H1 (cell line): Measurements from ENCODE around the gene DACT3. TPM values are rescaled to one million over a fixed set of nuclear protein-coding genes. Genes with fewer than 3 reads are reported as not detected.

Experiments used
- CTCF ChIA-PET: fragments of 300-600 bp; sonication (Branson Sonifier 250); formaldehyde crosslinking; loops from one replicate; lab custom pipeline; 2021; ENCODE audit not compliant: partially characterized antibody; lab: Charles Lee
- POLR2A ChIA-PET: fragments of 300-600 bp; sonication (Branson Sonifier 250); formaldehyde crosslinking; loops from one replicate; lab custom pipeline; 2021; ENCODE audit warnings: inconsistent platforms; ENCODE audit not compliant: partially characterized antibody; lab: Charles Lee
- DNase-seq, 2 experiments: peaks; one replicate each; pipeline versions ENCODE4 v3.0.0 to v3.0.0-alpha.2; 2010 to 2022; ENCODE audit warnings: low spot score in 2 of 2, low read depth in 1 of 2, mixed read lengths in 1 of 2
- FAIRE-seq: peaks from 2 replicates; lab custom pipeline; 2011; peaks lifted over from hg19 to GRCh38; lab: Jason Lieb, UNC
- H2AFZ ChIP-seq: 2 replicates; pipeline ENCODE4 v1.8.1; 2012; ENCODE audit warnings: low read length, inconsistent platforms
- H2AK5ac ChIP-seq: 2 replicates; pipeline ENCODE4 v1.6.1; 2013; ENCODE audit warnings: low read depth, low read length
- H2BK120ac ChIP-seq: replicated peaks from 2 replicates; pipeline ENCODE3; 2013; ENCODE audit warnings: low read depth, low read length, inconsistent platforms
- H2BK12ac ChIP-seq: 2 replicates; pipeline ENCODE4 v1.6.1; 2013; ENCODE audit warnings: low read depth, low read length
- H2BK15ac ChIP-seq: 2 replicates; pipeline ENCODE4 v1.6.1; 2013; ENCODE audit warnings: low read length
- H2BK20ac ChIP-seq: 2 replicates; pipeline ENCODE4 v1.6.1; 2013; ENCODE audit warnings: low read length
- H2BK5ac ChIP-seq: 2 replicates; pipeline ENCODE4 v1.6.1; 2013; ENCODE audit warnings: low read depth, low read length
- H3K14ac ChIP-seq: 2 replicates; pipeline ENCODE4 v1.6.1; 2013; ENCODE audit warnings: inconsistent platforms; ENCODE audit not compliant: insufficient read length
- H3K18ac ChIP-seq: 2 replicates; pipeline ENCODE4 v1.6.1; 2013; ENCODE audit warnings: low read length; ENCODE audit errors: extremely low read depth
- H3K23ac ChIP-seq: 2 replicates; pipeline ENCODE4 v1.6.1; 2013; ENCODE audit warnings: inconsistent platforms; ENCODE audit not compliant: insufficient read length
- H3K23me2 ChIP-seq: 2 replicates; pipeline ENCODE4 v1.6.1; 2013; ENCODE audit warnings: low read depth, low read length
- H3K27ac ChIP-seq: 2 replicates; pipeline ENCODE4 v1.6.1; 2011; ENCODE audit warnings: low read depth, low read length, inconsistent platforms
- H3K27me3 ChIP-seq, 4 experiments: replicated peaks in 1 of 4; 1 replicate in 1 of 4; 2 replicates in 3 of 4; pipeline versions ENCODE4 v1.6.1 to v1.8.1; 2011 to 2013; ENCODE audit warnings: low read length in 3 of 4, mild to moderate bottlenecking in 3 of 4, inconsistent platforms in 2 of 4, mixed read lengths in 2 of 4, moderate library complexity in 1 of 4; ENCODE audit not compliant: control insufficient read depth in 3 of 4, insufficient read depth in 3 of 4; ENCODE audit errors: extremely low read depth in 1 of 4
- H3K36me3 ChIP-seq, 4 experiments: 2 replicates each; pipeline versions ENCODE4 v1.6.1 to v1.8.1; 2011 to 2013; ENCODE audit warnings: mild to moderate bottlenecking in 4 of 4, low read length in 3 of 4, moderate library complexity in 2 of 4, control low read depth in 1 of 4, inconsistent platforms in 1 of 4; ENCODE audit not compliant: insufficient read depth in 4 of 4, control insufficient read depth in 2 of 4
- H3K4ac ChIP-seq: replicated peaks from 2 replicates; pipeline ENCODE3; 2013; ENCODE audit warnings: low read length, low read depth, mixed read lengths, inconsistent platforms; ENCODE audit not compliant: insufficient read length
- H3K4me1 ChIP-seq, 4 experiments: replicated peaks in 1 of 4; 1 replicate in 1 of 4; 2 replicates in 3 of 4; pipeline versions ENCODE4 v1.6.1 to v1.8.1; 2011 to 2013; ENCODE audit warnings: low read length in 3 of 4, inconsistent platforms in 2 of 4, mixed read lengths in 1 of 4; ENCODE audit not compliant: insufficient read depth in 4 of 4, control insufficient read depth in 3 of 4
- H3K4me2 ChIP-seq, 2 experiments: 2 replicates each; pipeline versions ENCODE4 v1.6.1 to v1.8.1; 2011 to 2013; ENCODE audit warnings: low read depth in 2 of 2, low read length in 2 of 2, control low read depth in 1 of 2, inconsistent platforms in 1 of 2, mild to moderate bottlenecking in 1 of 2; ENCODE audit not compliant: insufficient read depth in 1 of 2
- H3K4me3 ChIP-seq, 4 experiments: fragments of 200-600, 300-600 bp in 1 of 4; sonication (generic), shearing (Covaris generic), sonication (Bioruptor Twin) in 1 of 4; 2 replicates each; pipeline versions ENCODE4 v1.5.1 to v1.8.1; 2011 to 2016; ENCODE audit warnings: low read length in 4 of 4, low read depth in 3 of 4, control low read depth in 2 of 4, inconsistent platforms in 2 of 4, mild to moderate bottlenecking in 2 of 4, mixed read lengths in 1 of 4, moderate library complexity in 1 of 4; ENCODE audit not compliant: insufficient read depth in 2 of 4; ENCODE audit errors: extremely low read depth in 1 of 4
- H3K56ac ChIP-seq: replicated peaks from 2 replicates; pipeline ENCODE3; 2013; ENCODE audit warnings: low read depth, mild to moderate bottlenecking, mixed read lengths, low read length, inconsistent platforms; ENCODE audit not compliant: insufficient read length
- H3K79me1 ChIP-seq: 2 replicates; pipeline ENCODE4 v1.6.1; 2013; ENCODE audit warnings: low read depth, low read length, control low read depth
- H3K79me2 ChIP-seq, 2 experiments: 2 replicates each; pipeline versions ENCODE4 v1.6.1 to v1.8.1; 2012 to 2013; ENCODE audit warnings: low read length in 2 of 2, mild to moderate bottlenecking in 2 of 2, inconsistent platforms in 1 of 2; ENCODE audit not compliant: insufficient read depth in 2 of 2, control insufficient read depth in 1 of 2
- H3K9ac ChIP-seq, 4 experiments: replicated peaks in 1 of 4; 1 replicate in 1 of 4; 2 replicates in 3 of 4; pipeline versions ENCODE4 v1.6.1 to v1.8.1; 2011 to 2013; ENCODE audit warnings: low read depth in 3 of 4, low read length in 3 of 4, control low read depth in 2 of 4, mild to moderate bottlenecking in 2 of 4, moderate library complexity in 2 of 4, inconsistent platforms in 1 of 4; ENCODE audit errors: extremely low read depth in 1 of 4
- H3K9me3 ChIP-seq, 2 experiments: 2 replicates each; pipeline versions ENCODE4 v1.6.1 to v1.8.1; 2012 to 2013; ENCODE audit warnings: mild to moderate bottlenecking in 2 of 2, moderate library complexity in 2 of 2, control low read depth in 1 of 2, inconsistent platforms in 1 of 2, low read depth in 1 of 2, low read length in 1 of 2, mixed read lengths in 1 of 2; ENCODE audit not compliant: insufficient read depth in 2 of 2
- H4K20me1 ChIP-seq, 2 experiments: replicated peaks in 1 of 2; 2 replicates each; pipeline versions ENCODE3 to v1.8.1; 2011 to 2013; ENCODE audit warnings: inconsistent platforms in 2 of 2, low read length in 2 of 2, mild to moderate bottlenecking in 1 of 2; ENCODE audit not compliant: insufficient read depth in 2 of 2, control insufficient read depth in 1 of 2
- H4K5ac ChIP-seq: 2 replicates; pipeline ENCODE4 v1.6.1; 2013; ENCODE audit warnings: low read length, low read depth, mixed read lengths, inconsistent platforms; ENCODE audit not compliant: insufficient read length
- H4K8ac ChIP-seq: 2 replicates; pipeline ENCODE4 v1.8.0; 2013; ENCODE audit warnings: mild to moderate bottlenecking, moderate library complexity, low read length, inconsistent platforms; ENCODE audit not compliant: insufficient read depth; ENCODE audit errors: extremely low read depth
- H4K91ac ChIP-seq: replicated peaks from 2 replicates; pipeline ENCODE3; 2013; ENCODE audit warnings: low read length, mixed read lengths, inconsistent platforms; ENCODE audit not compliant: insufficient read length
- ASH2L ChIP-seq: fragments of 200-600, 300-600 bp; sonication (generic); IDR thresholded peaks from one replicate; pipeline ENCODE4 v1.7.1; 2017; ENCODE audit warnings: low read length
- JUN ChIP-seq: IDR thresholded peaks from 2 replicates; pipeline ENCODE4 v1.6.1; 2011; ENCODE audit warnings: low read depth, mild to moderate bottlenecking, improper control_type of control experiment, low read length
- NANOG ChIP-seq: IDR thresholded peaks from 2 replicates; pipeline ENCODE4 v1.6.1; 2011; ENCODE audit warnings: low read length, low read depth, mild to moderate bottlenecking, inconsistent platforms; ENCODE audit not compliant: insufficient read depth, poor library complexity, severe bottlenecking
- SIRT6 ChIP-seq: IDR thresholded peaks from one replicate; pipeline ENCODE4 v1.7.1; 2012; ENCODE audit warnings: low read length, inconsistent platforms
- TEAD4 ChIP-seq: IDR thresholded peaks from 2 replicates; pipeline ENCODE4 v1.6.1; 2012; ENCODE audit warnings: low read depth, low read length, inconsistent platforms, mixed read lengths
- YY1 ChIP-seq: IDR thresholded peaks from 2 replicates; pipeline ENCODE4 v1.6.1; 2011; ENCODE audit warnings: low read depth, mild to moderate bottlenecking, low read length
- WGBS, 2 experiments: shearing (Covaris generic) in 1 of 2; methylation state at CpG; one replicate each; pipeline versions ENCODE4 v1.1.6 to v1.1.7; 2013 to 2015; ENCODE audit warnings: low lambda C conversion rate in 2 of 2, mixed read lengths in 2 of 2, inconsistent platforms in 1 of 2, low coverage in 1 of 2, missing lambda C conversion rate in 1 of 2; ENCODE audit not compliant: insufficient replicate concordance in 2 of 2, insufficient coverage in 1 of 2, insufficient read length in 1 of 2; ENCODE audit errors: extremely low coverage in 1 of 2, missing lambda C conversion rate in 1 of 2; 5-methylcytosine and 5-hydroxymethylcytosine counted together
- polyA plus RNA-seq, 7 experiments: library from polyadenylated mRNA; depleted of rRNA in 3 of 7; stranded (reverse) in 5 of 7; unstranded in 2 of 7; fragments of >200 nt in 5 of 7; fragments of 200-250 nt in 2 of 7; gene quantifications; 1 replicate in 5 of 7; 2 replicates in 1 of 7; 4 replicates in 1 of 7; pipeline versions ENCODE4 v1.2.1 to v1.2.3, GENCODE V29; 2011 to 2013; ENCODE audit warnings: missing spikeins in 2 of 7, mixed read lengths in 2 of 7
- total RNA-seq: library from RNA; stranded (reverse); fragmentation: NEBNext Ultra II Directional; extraction: Animal tissue kit (Norgen Biotek cat#: 25700); gene quantifications from 2 replicates; pipeline ENCODE4 v1.2.1, GENCODE V29; 2021

Gene DACT3
- total and polyA plus RNA-seq, 2 of the 8 experiments (the other 6 are each of a cell fraction or from before 2014, with no cell fraction given): 1.8 to 2.0 TPM

GRCh38 chr19:46603195-46603637, 57.8 kb downstream of the DACT3 start:
- Histone ChIP-seq H4K8ac (no peak overlapping the region), H2BK20ac (no peak overlapping the region), H3K4me3 (0 out of 8 replicates have a peak overlapping the region, but pooled peaks of 1 of the 4 experiments have one; percentile 100), H3K23me2 (peaks cover 11% of the 10 kb centered on the region), H2AK5ac (no peak overlapping the region), H2BK12ac (no peak overlapping the region), H4K91ac (no peak overlapping the region), H3K4me1 (peaks cover 0 to 19% (median 9%) of the 10 kb centered on the region in 4 experiments; a peak in 5 of 7 replicates), H2AFZ (no peak overlapping the region), H3K4ac (no peak overlapping the region), H2BK5ac (no peak overlapping the region), H4K20me1 (peaks cover 20 to 34% of the 10 kb centered on the region in 2 experiments), H2BK15ac (no peak overlapping the region), H3K14ac (no peak overlapping the region), H3K56ac (no peak overlapping the region), H3K9me3 (no peaks in the 10 kb centered on the region), H3K4me2 (peak overlapping the region; percentile 79 to 93; a peak in 2 of 4 replicates), H3K27ac (no peak overlapping the region), H2BK120ac (no peak overlapping the region), H3K36me3 (peaks cover 7 to 27% (median 24%) of the 10 kb centered on the region in 4 experiments; a peak in 7 of 8 replicates), H4K5ac (no peak overlapping the region), H3K79me2 (peaks cover 15 to 36% of the 10 kb centered on the region in 2 experiments), H3K27me3 (no peaks in the 10 kb centered on the region), H3K18ac (no peak overlapping the region), H3K9ac (no peak overlapping the region), H3K79me1 (peaks cover 16% of the 10 kb centered on the region), H3K23ac (no peak overlapping the region)
- no peak for FAIRE-seq
- WGBS, 2 experiments: 96% methylated on average over 2 of the region's 2 CpGs; no CpG with 5 or more reads in 1 of the 2 experiments
- POLR2A ChIA-PET: interaction anchor here (0.6 to 4.2 kb wide), 3 partner anchors 8 to 132 kb away, joined by 3 to 28 read pairs (median 3); partner anchors contain the start of genes DACT3 and PNMA8A
- CTCF ChIA-PET: interaction anchor here (1.0 to 3.3 kb wide), 5 partner anchors 8 to 59 kb away, joined by 4 to 16 read pairs (median 11); no protein-coding TSS in a partner anchor
- DNase-seq: no peak
- no peak for TF ChIP-seq TEAD4
- TF ChIP-seq YY1: no peak
- no peak for TF ChIP-seq ASH2L
- TF ChIP-seq JUN: no peak
- no peak for TF ChIP-seq NANOG
- TF ChIP-seq SIRT6: no peak
